ENCODE measurements around the gene ATF7IP2. TPM values are rescaled to one million over a fixed set of nuclear protein-coding genes. Genes with fewer than 3 reads are reported as not detected.

ATF7IP2 gene
- total RNA-seq, 6 donors from 2014 or later, result 4.2 to 13.6 (median 10.2) TPM

- ATAC-seq (ENCODE audit: low FRiP score in 2 of 2), result no peak
- TF ChIP-seq EP300 (IDR thresholded peaks at IDR 0.05) (no peak), POLR2A (IDR thresholded peaks at IDR 0.05) (no peak), CTCF (IDR thresholded peaks at IDR 0.05) (no peak), POLR2AphosphoS5 (IDR thresholded peaks at IDR 0.05) (no peak)
- Histone ChIP-seq H3K4me3 (no peak overlapping the region), H3K4me1 (no peaks in the 10 kb centered on the region), H3K36me3 (no peaks in the 10 kb centered on the region), H3K27ac (no peak overlapping the region), H3K9me3 (peaks cover 11 to 24% (median 21%) of the 10 kb centered on the region in 4 donors), H3K27me3 (no peaks in the 10 kb centered on the region)
- no peak for DNase-seq
- WGBS, 2 donors, result 95 to 96% methylated on average over 3 of the region's 3 CpGs
Measured at GRCh38 chr16:10345629-10346028, 40.2 kb upstream of the ATF7IP2 start.

- TF ChIP-seq EP300 (IDR thresholded peaks at IDR 0.05), result no peak
- TF ChIP-seq CTCF (IDR thresholded peaks at IDR 0.05), result no peak
- TF ChIP-seq POLR2A (IDR thresholded peaks at IDR 0.05), result no peak
- no peak for TF ChIP-seq POLR2AphosphoS5 (IDR thresholded peaks at IDR 0.05)
- no peaks in the 10 kb centered on the region for H3K27me3 ChIP-seq
- ATAC-seq (ENCODE audit: low FRiP score in 2 of 2) (no peak), DNase-seq (no peak)
- 78 to 84% methylated on average over 3 to 5 of the region's 5 CpGs for WGBS, 2 donors
- no peak overlapping the region for H3K4me3 ChIP-seq
- H3K9me3 ChIP-seq, result no peaks in the 10 kb centered on the region
- no peaks in the 10 kb centered on the region for H3K36me3 ChIP-seq
- H3K27ac ChIP-seq, result no peak overlapping the region
- no peaks in the 10 kb centered on the region for H3K4me1 ChIP-seq
Measured at GRCh38 chr16:10349851-10350250, 36.0 kb upstream of the ATF7IP2 start.

- H3K4me3 ChIP-seq, result no peak overlapping the region
- no peaks in the 10 kb centered on the region for H3K36me3 ChIP-seq
- H3K4me1 ChIP-seq, result no peaks in the 10 kb centered on the region
- no peak overlapping the region for H3K27ac ChIP-seq
- H3K27me3 ChIP-seq, result no peaks in the 10 kb centered on the region
- 68 to 80% methylated on average over 2 of the region's 2 CpGs for WGBS, 2 donors
- no peak for DNase-seq
- ATAC-seq (ENCODE audit: low FRiP score in 2 of 2), result no peak
- TF ChIP-seq EP300 (IDR thresholded peaks at IDR 0.05), result no peak
- no peak for TF ChIP-seq CTCF (IDR thresholded peaks at IDR 0.05)
- no peak for TF ChIP-seq POLR2A (IDR thresholded peaks at IDR 0.05)
- no peak for TF ChIP-seq POLR2AphosphoS5 (IDR thresholded peaks at IDR 0.05)
- no peaks in the 10 kb centered on the region for H3K9me3 ChIP-seq
Measured at GRCh38 chr16:10352262-10352661, 33.6 kb upstream of the ATF7IP2 start.

DNA sequence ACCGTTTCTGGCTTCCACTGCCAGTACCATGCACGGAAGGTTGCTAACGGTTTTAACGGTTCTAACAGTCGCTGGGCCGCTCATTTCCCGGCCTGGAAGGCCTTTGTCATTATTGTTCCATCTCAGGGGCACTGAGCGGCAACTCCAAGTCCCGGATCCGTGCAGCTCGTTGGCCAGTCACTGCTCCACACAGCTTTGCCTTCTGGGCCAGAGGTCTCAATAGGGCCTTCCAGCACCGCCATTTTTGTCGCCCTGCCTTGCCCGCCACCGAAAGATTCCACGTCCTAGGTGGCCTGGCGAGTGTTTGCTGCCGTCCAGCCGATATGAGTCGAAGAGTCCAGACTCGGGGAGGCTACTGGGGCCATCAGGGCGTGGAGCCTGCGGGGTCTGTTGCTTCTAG, 30.3 kb upstream of the ATF7IP2 start:
- H3K4me3 ChIP-seq, result no peak overlapping the region
- H3K9me3 ChIP-seq, result no peaks in the 10 kb centered on the region
- H3K27ac ChIP-seq, result no peak overlapping the region
- no peaks in the 10 kb centered on the region for H3K36me3 ChIP-seq
- DNase-seq, result peak in 1 of 2 donors; percentile 58
- peak in 1 of 2 donors; percentile 55 for ATAC-seq (ENCODE audit: low FRiP score in 2 of 2)
- 94 to 96% methylated on average over 23 of the region's 23 CpGs for WGBS, 2 donors
- no peaks in the 10 kb centered on the region for H3K4me1 ChIP-seq
- H3K27me3 ChIP-seq, result no peaks in the 10 kb centered on the region
- TF ChIP-seq POLR2AphosphoS5 (IDR thresholded peaks at IDR 0.05) (no peak), POLR2A (IDR thresholded peaks at IDR 0.05) (no peak), EP300 (IDR thresholded peaks at IDR 0.05) (no peak), CTCF (IDR thresholded peaks at IDR 0.05) (no peak)
